Activated CD4-positive, alpha-beta memory T cell treated with anti-CD3 and anti-CD28 coated beads, Interleukin-2, amount 10 ng/mL, durations not matched to agents 7 days and 5 days (primary cell): ENCODE results near the gene CYSTM1. TPM values are rescaled to one million over a fixed set of nuclear protein-coding genes. Genes with fewer than 3 reads are reported as not detected.
A peak's percentile ranks its signal among the peaks of the same experiment; 100 is the strongest.

Source experiments
- CTCF ChIA-PET: fragments of 350-600 bp; sonication (Branson Sonifier 250); formaldehyde crosslinking; loops from one replicate; lab custom pipeline; 2021; ENCODE audit warnings: antibody characterized with exemption, inconsistent platforms; lab: Charles Lee
- POLR2A ChIA-PET: fragments of 350-600 bp; sonication (Branson Sonifier 250); formaldehyde crosslinking; loops from one replicate; lab custom pipeline; 2021; ENCODE audit warnings: antibody characterized with exemption; lab: Charles Lee
- DNase-seq: peaks from one replicate; pipeline ENCODE4 v3.0.0-alpha.2; 2020
- H3K27ac Mint-ChIP-seq: one replicate; pipeline ENCODE4 v1.8.0; 2021; ENCODE audit warnings: mild to moderate bottlenecking, mixed read lengths
- H3K27me3 Mint-ChIP-seq: one replicate; pipeline ENCODE4 v1.8.0; 2021; ENCODE audit warnings: mixed read lengths
- H3K36me3 Mint-ChIP-seq: one replicate; pipeline ENCODE4 v1.8.0; 2021; ENCODE audit warnings: low read depth, mixed read lengths
- H3K4me1 Mint-ChIP-seq: one replicate; pipeline ENCODE4 v1.8.0; 2021; ENCODE audit warnings: mixed read lengths
- H3K4me3 Mint-ChIP-seq: one replicate; pipeline ENCODE4 v1.8.0; 2021; ENCODE audit warnings: mild to moderate bottlenecking, mixed read lengths
- H3K9me3 Mint-ChIP-seq: one replicate; pipeline ENCODE4 v1.8.0; 2021; ENCODE audit warnings: mixed read lengths
- total RNA-seq, 2 experiments: library from RNA; stranded (reverse); gene quantifications; one replicate each; pipeline ENCODE4 v1.2.3, GENCODE V29; 2021

Gene CYSTM1
- total RNA-seq, 2 experiments from 2014 or later = 20.1 to 22.3 TPM

GRCh38 chr5:140141241-140141640 lies 33.7 kb upstream of the CYSTM1 start:
- Mint-ChIP-seq H3K4me1 (peaks cover 12% of the 10 kb centered on the region), H3K27me3 (peaks cover 11% of the 10 kb centered on the region), H3K9me3 (no peaks in the 10 kb centered on the region), H3K27ac (no peak overlapping the region), H3K4me3 (no peak overlapping the region), H3K36me3 (no peaks in the 10 kb centered on the region)
- POLR2A ChIA-PET = interaction anchor here (0.6 kb wide), 1 partner anchor 18 kb away, joined by 3 read pairs; no protein-coding TSS in a partner anchor
- DNase-seq = no peak
- CTCF ChIA-PET = interaction anchor here (1.0 to 6.1 kb wide), 5 partner anchors 10 to 67 kb away, joined by 3 to 76 read pairs (median 3); partner anchors contain the start of gene PURA

DNA sequence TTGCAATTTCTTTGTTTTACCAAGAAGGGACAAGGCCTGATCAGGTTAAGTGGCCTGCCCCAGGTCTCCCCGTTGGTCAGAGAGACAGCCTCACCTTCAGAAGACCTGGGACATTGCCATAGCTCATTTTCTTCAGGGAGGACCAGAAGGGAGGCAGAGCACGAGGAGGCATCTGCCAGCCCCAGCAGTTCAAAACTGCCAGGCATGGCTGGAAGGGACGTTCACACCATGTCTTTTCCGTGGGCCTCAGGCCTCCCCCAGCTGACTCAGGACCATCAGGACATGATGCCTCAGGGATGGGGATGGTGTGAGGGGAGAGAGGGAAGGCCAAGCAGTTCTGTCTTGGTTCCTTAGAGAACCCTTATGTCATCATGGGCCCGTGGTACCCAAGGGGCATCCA lies 32.7 kb upstream of the CYSTM1 start:
- no peak for DNase-seq
- peaks cover 18% of the 10 kb centered on the region for H3K4me1 Mint-ChIP-seq
- H3K36me3 Mint-ChIP-seq = no peaks in the 10 kb centered on the region
- H3K4me3 Mint-ChIP-seq = no peak overlapping the region
- peaks cover 18% of the 10 kb centered on the region for H3K27me3 Mint-ChIP-seq
- no peak overlapping the region for H3K27ac Mint-ChIP-seq
- POLR2A ChIA-PET = no interaction called here
- H3K9me3 Mint-ChIP-seq = no peaks in the 10 kb centered on the region
- CTCF ChIA-PET = interaction anchor here (0.5 to 6.1 kb wide), 10 partner anchors 9 to 375 kb away, joined by 3 to 76 read pairs (median 4); partner anchors contain the start of gene PURA

- Mint-ChIP-seq H3K27me3 (peaks cover 23% of the 10 kb centered on the region), H3K9me3 (no peaks in the 10 kb centered on the region), H3K36me3 (no peaks in the 10 kb centered on the region), H3K4me3 (no peak overlapping the region), H3K27ac (no peak overlapping the region), H3K4me1 (peaks cover 18% of the 10 kb centered on the region)
- DNase-seq = no peak
- POLR2A ChIA-PET = no interaction called here
- CTCF ChIA-PET = interaction anchor here (1.0 to 6.1 kb wide), 15 partner anchors 8 to 174 kb away, joined by 3 to 76 read pairs (median 8); no protein-coding TSS in a partner anchor
Measured at GRCh38 chr5:140142856-140143255, 32.1 kb upstream of the CYSTM1 start.

GRCh38 chr5:140143521-140144258 lies 31.3 kb upstream of the CYSTM1 start:
- Mint-ChIP-seq H3K36me3 (no peaks in the 10 kb centered on the region), H3K4me1 (peaks cover 18% of the 10 kb centered on the region), H3K27me3 (peaks cover 24% of the 10 kb centered on the region), H3K27ac (no peak overlapping the region), H3K9me3 (no peaks in the 10 kb centered on the region), H3K4me3 (no peak overlapping the region)
- DNase-seq = no peak
- ChIA-PET CTCF (interaction anchor here (0.6 to 6.1 kb wide), 25 partner anchors 9 to 551 kb away, joined by 3 to 76 read pairs (median 6); partner anchors contain the start of gene PURA), POLR2A (interaction anchor here (0.9 to 3.1 kb wide), 2 partner anchors 29 to 36 kb away, joined by 4 to 9 read pairs; no protein-coding TSS in a partner anchor)

- ChIA-PET CTCF (interaction anchor here (0.6 to 6.1 kb wide), 25 partner anchors 9 to 380 kb away, joined by 3 to 76 read pairs (median 5); partner anchors contain the start of genes CYSTM1 and PURA), POLR2A (interaction anchor here (1.0 to 3.1 kb wide), 3 partner anchors 31 to 38 kb away, joined by 4 to 9 read pairs (median 5); partner anchors contain the start of gene PURA)
Measured at GRCh38 chr5:140145256-140145655, 29.7 kb upstream of the CYSTM1 start.

GRCh38 chr5:140145818-140146522 lies 29.0 kb upstream of the CYSTM1 start:
- ChIA-PET POLR2A (interaction anchor here (0.7 to 3.1 kb wide), 4 partner anchors 22 to 39 kb away, joined by 3 to 9 read pairs (median 4); partner anchors contain the start of gene PURA), CTCF (interaction anchor here (0.6 to 6.1 kb wide), 21 partner anchors 8 to 177 kb away, joined by 3 to 76 read pairs (median 5); partner anchors contain the start of genes CYSTM1 and PURA)
- H3K9me3 Mint-ChIP-seq = no peaks in the 10 kb centered on the region
- H3K4me1 Mint-ChIP-seq = peaks cover 18% of the 10 kb centered on the region
- no peak overlapping the region for H3K4me3 Mint-ChIP-seq
- no peaks in the 10 kb centered on the region for H3K36me3 Mint-ChIP-seq
- no peak overlapping the region for H3K27ac Mint-ChIP-seq
- H3K27me3 Mint-ChIP-seq = peaks cover 24% of the 10 kb centered on the region
- peak; percentile 59 for DNase-seq

More at GRCh38 chr5:140145256-140145655, 29.7 kb upstream of the CYSTM1 start:
- H3K9me3 Mint-ChIP-seq = no peaks in the 10 kb centered on the region
- DNase-seq = no peak
- no peaks in the 10 kb centered on the region for H3K36me3 Mint-ChIP-seq
- peaks cover 18% of the 10 kb centered on the region for H3K4me1 Mint-ChIP-seq
- peaks cover 24% of the 10 kb centered on the region for H3K27me3 Mint-ChIP-seq
- H3K4me3 Mint-ChIP-seq = no peak overlapping the region
- no peak overlapping the region for H3K27ac Mint-ChIP-seq

GRCh38 chr5:140146523-140146842 lies 28.5 kb upstream of the CYSTM1 start:
- Mint-ChIP-seq H3K27ac (no peak overlapping the region), H3K27me3 (peaks cover 24% of the 10 kb centered on the region), H3K4me1 (peaks cover 18% of the 10 kb centered on the region), H3K9me3 (no peaks in the 10 kb centered on the region), H3K36me3 (no peaks in the 10 kb centered on the region), H3K4me3 (no peak overlapping the region)
- POLR2A ChIA-PET = interaction anchor here (3.1 kb wide), 1 partner anchor 39 kb away, joined by 9 read pairs; no protein-coding TSS in a partner anchor
- CTCF ChIA-PET = interaction anchor here (0.7 to 6.1 kb wide), 10 partner anchors 11 to 116 kb away, joined by 3 to 76 read pairs (median 6); partner anchors contain the start of genes CYSTM1 and PURA
- DNase-seq = no peak

DNA sequence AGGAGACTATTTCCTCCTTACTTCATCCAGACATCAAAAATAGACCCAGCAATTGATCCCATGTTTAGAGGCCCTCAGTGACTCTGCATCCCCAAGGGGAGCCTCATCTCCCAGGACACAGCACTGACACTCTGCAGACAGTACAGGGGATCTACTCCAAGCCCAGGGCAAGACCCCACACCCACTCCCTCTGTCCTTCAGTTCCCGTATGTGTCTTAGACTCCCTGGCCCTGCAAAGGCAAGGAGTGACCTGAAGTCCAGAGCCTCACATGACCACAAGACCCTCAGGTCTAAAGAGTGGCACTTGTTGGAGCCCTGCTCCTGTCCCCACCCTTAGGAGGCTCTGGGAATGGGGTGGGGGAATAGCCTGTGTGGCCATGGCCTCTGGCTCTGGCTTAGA lies 27.5 kb upstream of the CYSTM1 start:
- ChIA-PET CTCF (interaction anchor here (0.7 to 4.9 kb wide), 4 partner anchors 13 to 556 kb away, joined by 3 to 63 read pairs (median 31); partner anchors contain the start of gene PURA), POLR2A (no interaction called here)
- H3K9me3 Mint-ChIP-seq = no peaks in the 10 kb centered on the region
- H3K36me3 Mint-ChIP-seq = no peaks in the 10 kb centered on the region
- H3K27me3 Mint-ChIP-seq = peaks cover 24% of the 10 kb centered on the region
- no peak overlapping the region for H3K27ac Mint-ChIP-seq
- DNase-seq = no peak
- H3K4me3 Mint-ChIP-seq = no peak overlapping the region
- peaks cover 18% of the 10 kb centered on the region for H3K4me1 Mint-ChIP-seq

GRCh38 chr5:140148508-140148907 lies 26.5 kb upstream of the CYSTM1 start:
- no peak for DNase-seq
- ChIA-PET CTCF (interaction anchor here (1.3 kb wide), 1 partner anchor 25 kb away, joined by 3 read pairs; no protein-coding TSS in a partner anchor), POLR2A (no interaction called here)
- H3K4me3 Mint-ChIP-seq = no peak overlapping the region
- no peak overlapping the region for H3K27ac Mint-ChIP-seq
- no peaks in the 10 kb centered on the region for H3K9me3 Mint-ChIP-seq
- peaks cover 24% of the 10 kb centered on the region for H3K27me3 Mint-ChIP-seq
- peaks cover 18% of the 10 kb centered on the region for H3K4me1 Mint-ChIP-seq
- no peaks in the 10 kb centered on the region for H3K36me3 Mint-ChIP-seq

DNA sequence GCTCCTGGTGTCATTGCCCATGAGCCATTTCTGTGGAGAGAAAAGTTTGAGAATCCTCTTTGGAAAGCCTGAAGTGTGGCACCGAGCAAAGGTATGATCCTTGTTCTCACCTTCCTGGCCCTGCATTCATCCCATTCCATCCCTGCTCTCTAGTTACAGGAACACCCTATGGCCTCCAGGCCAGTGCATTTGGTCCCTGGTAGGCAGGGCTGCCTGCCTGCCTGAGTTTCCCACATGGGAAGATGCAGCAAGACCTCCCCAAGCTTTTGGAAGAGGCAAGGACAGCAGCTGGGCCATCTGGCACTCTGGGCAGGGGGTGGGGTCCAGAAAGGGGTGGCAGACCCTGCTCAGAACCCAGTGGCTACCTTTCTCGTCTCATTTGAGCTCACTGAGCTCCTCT lies 24.8 kb upstream of the CYSTM1 start:
- Mint-ChIP-seq H3K9me3 (no peaks in the 10 kb centered on the region), H3K36me3 (no peaks in the 10 kb centered on the region), H3K27me3 (peaks cover 18% of the 10 kb centered on the region), H3K4me1 (peaks cover 13% of the 10 kb centered on the region), H3K27ac (no peak overlapping the region), H3K4me3 (no peak overlapping the region)
- ChIA-PET POLR2A (no interaction called here), CTCF (interaction anchor here (1.4 kb wide), 1 partner anchor 9 kb away, joined by 5 read pairs; no protein-coding TSS in a partner anchor)
- DNase-seq = no peak

- H3K4me3 Mint-ChIP-seq = no peak overlapping the region
- H3K36me3 Mint-ChIP-seq = no peaks in the 10 kb centered on the region
- H3K9me3 Mint-ChIP-seq = no peaks in the 10 kb centered on the region
- peaks cover 13% of the 10 kb centered on the region for H3K27me3 Mint-ChIP-seq
- peaks cover 6% of the 10 kb centered on the region for H3K4me1 Mint-ChIP-seq
- ChIA-PET CTCF (interaction anchor here (1.4 kb wide), 1 partner anchor 10 kb away, joined by 5 read pairs; no protein-coding TSS in a partner anchor), POLR2A (no interaction called here)
- no peak for DNase-seq
- H3K27ac Mint-ChIP-seq = no peak overlapping the region
Measured at GRCh38 chr5:140151144-140152021, 23.6 kb upstream of the CYSTM1 start.
